MM.1S (cell line): Measurements from ENCODE around the gene SOCS2.

Experiments
- EZH2 ChIP-seq: fragments of 300-600 bp; sonication (generic); optimal IDR thresholded peaks from 2 replicates; pipeline ENCODE3; 2017; ENCODE audit warnings: low read depth, mild to moderate bottlenecking, antibody characterized with exemption, low read length, mixed read lengths
- EZH2phosphoT487 ChIP-seq: fragments of 300-600 bp; sonication (generic); IDR thresholded peaks from 2 replicates; pipeline ENCODE4 v1.6.1; 2018; ENCODE audit warnings: antibody characterized with exemption, low read length
- TF ChIP-seq, protein P1 (sequence below): fragments of 300-600 bp; sonication (generic); IDR thresholded peaks from 2 replicates; pipeline ENCODE4 v1.5.1; 2016; ENCODE audit warnings: antibody characterized with exemption, low read length, mixed read lengths

DNA sequence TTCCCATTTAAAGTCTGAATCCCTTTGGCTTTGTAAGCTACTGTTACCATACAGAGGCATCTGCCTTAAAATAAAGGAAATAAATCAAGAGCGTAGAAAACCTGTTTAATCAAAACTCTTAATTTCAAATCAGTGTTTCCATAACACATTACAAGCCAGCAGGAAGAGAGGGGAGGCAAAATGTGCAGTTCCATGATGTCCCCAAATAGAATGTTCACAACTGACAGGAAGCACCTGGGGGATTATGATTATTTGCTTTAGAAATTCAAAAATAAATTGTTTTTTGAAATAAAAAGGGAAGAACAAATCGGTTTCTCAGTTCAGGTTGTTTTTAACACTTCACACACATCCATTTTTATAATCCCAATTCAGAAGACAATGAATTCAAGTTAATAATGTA, 21.4 kb downstream of the SOCS2 start:
- TF ChIP-seq, protein P1, sequence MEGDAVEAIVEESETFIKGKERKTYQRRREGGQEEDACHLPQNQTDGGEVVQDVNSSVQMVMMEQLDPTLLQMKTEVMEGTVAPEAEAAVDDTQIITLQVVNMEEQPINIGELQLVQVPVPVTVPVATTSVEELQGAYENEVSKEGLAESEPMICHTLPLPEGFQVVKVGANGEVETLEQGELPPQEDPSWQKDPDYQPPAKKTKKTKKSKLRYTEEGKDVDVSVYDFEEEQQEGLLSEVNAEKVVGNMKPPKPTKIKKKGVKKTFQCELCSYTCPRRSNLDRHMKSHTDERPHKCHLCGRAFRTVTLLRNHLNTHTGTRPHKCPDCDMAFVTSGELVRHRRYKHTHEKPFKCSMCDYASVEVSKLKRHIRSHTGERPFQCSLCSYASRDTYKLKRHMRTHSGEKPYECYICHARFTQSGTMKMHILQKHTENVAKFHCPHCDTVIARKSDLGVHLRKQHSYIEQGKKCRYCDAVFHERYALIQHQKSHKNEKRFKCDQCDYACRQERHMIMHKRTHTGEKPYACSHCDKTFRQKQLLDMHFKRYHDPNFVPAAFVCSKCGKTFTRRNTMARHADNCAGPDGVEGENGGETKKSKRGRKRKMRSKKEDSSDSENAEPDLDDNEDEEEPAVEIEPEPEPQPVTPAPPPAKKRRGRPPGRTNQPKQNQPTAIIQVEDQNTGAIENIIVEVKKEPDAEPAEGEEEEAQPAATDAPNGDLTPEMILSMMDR: no peak
- no peak for TF ChIP-seq EZH2phosphoT487
- no peak for TF ChIP-seq EZH2
